Measurements from ENCODE around the gene ZNF425.

GRCh38 chr7:149125863-149126661 lies at the start of gene ZNF425:
- TF ChIP-seq MAX (IDR thresholded peaks at IDR 0.05): peak; percentile 42; the same call in 1 of the 2 replicates
- TF ChIP-seq FOXM1 (IDR thresholded peaks at IDR 0.05; ENCODE audit: borderline replicate concordance, low read depth): no peak
- peak; percentile 95 for TF ChIP-seq TAF1 (IDR thresholded peaks at IDR 0.05; ENCODE audit: low read depth)
- no peak for TF ChIP-seq NFIC (IDR thresholded peaks at IDR 0.05)
